B cell (primary cell): ENCODE measurements around the gene ZNF688. TPM values are rescaled to one million over a fixed set of nuclear protein-coding genes. Genes with fewer than 3 reads are reported as not detected.

ENCODE experiments used
- ATAC-seq: fragments of 200-7000 bp; cut with Tn5 transposase; one replicate; pipeline ENCODE4 v1.10.0; 2021; ENCODE audit warnings: low read depth, mild to moderate bottlenecking, moderate number of reproducible peaks, moderate library complexity
- CTCF ChIA-PET: fragments of 350-600 bp; sonication (Branson Sonifier 250); formaldehyde crosslinking; loops from one replicate; lab custom pipeline; 2021; ENCODE audit warnings: antibody characterized with exemption, inconsistent platforms; lab: Charles Lee
- POLR2A ChIA-PET: fragments of 350-600 bp; sonication (Branson Sonifier 250); formaldehyde crosslinking; loops from one replicate; lab custom pipeline; 2021; ENCODE audit warnings: antibody characterized with exemption; lab: Charles Lee
- DNase-seq: peaks from one replicate; pipeline ENCODE4 v3.0.0; 2013
- H2AFZ ChIP-seq: 2 replicates; pipeline ENCODE4 v1.6.1; 2012; ENCODE audit warnings: mild to moderate bottlenecking, low read depth, low read length; ENCODE audit not compliant: insufficient read depth, poor library complexity, severe bottlenecking
- H3K27ac ChIP-seq, 2 donors: 1 replicate in 1 of 2; 2 replicates in 1 of 2; pipeline ENCODE4 v1.5.1; 2012 to 2013; ENCODE audit warnings: low read length in 2 of 2, mild to moderate bottlenecking in 2 of 2, moderate library complexity in 1 of 2
- H3K27me3 ChIP-seq, 4 experiments: fragments of 200-600 bp in 1 of 4; sonication (generic) in 1 of 4; replicated peaks in 1 of 4; 1 replicate in 2 of 4; 2 replicates in 2 of 4; pipeline versions ENCODE4 v1.6.1 to v1.7.0; 2013 to 2016; ENCODE audit warnings: low read length in 3 of 4, mild to moderate bottlenecking in 2 of 4, mixed read lengths in 1 of 4, moderate library complexity in 1 of 4; ENCODE audit not compliant: insufficient read depth in 4 of 4, control insufficient read depth in 3 of 4; ENCODE audit errors: control extremely low read depth in 1 of 4
- H3K36me3 ChIP-seq, 2 experiments: replicated peaks in 1 of 2; 1 replicate in 1 of 2; 2 replicates in 1 of 2; pipeline versions ENCODE4 v1.6.1 to v1.7.1; 2013; ENCODE audit warnings: low read length in 1 of 2; ENCODE audit not compliant: insufficient read depth in 2 of 2, control insufficient read depth in 1 of 2; ENCODE audit errors: control extremely low read depth in 1 of 2, extremely low read depth in 1 of 2
- H3K4me1 ChIP-seq, 2 donors: fragments of 200-600 bp in 1 of 2; sonication (generic) in 1 of 2; 1 replicate in 1 of 2; 2 replicates in 1 of 2; pipeline versions ENCODE4 v1.5.1 to v1.6.1; 2013 to 2017; ENCODE audit warnings: low read length in 2 of 2; ENCODE audit not compliant: control insufficient read depth in 2 of 2, insufficient read depth in 2 of 2
- H3K4me2 ChIP-seq: replicated peaks from 2 replicates; pipeline ENCODE3; 2012; ENCODE audit warnings: mild to moderate bottlenecking, low read depth, low read length; ENCODE audit not compliant: poor library complexity, severe bottlenecking
- H3K4me3 ChIP-seq, 5 experiments: fragments of 200-600 bp in 1 of 5; sonication (generic) in 1 of 5; 1 replicate in 3 of 5; 2 replicates in 2 of 5; pipeline versions ENCODE4 v1.5.1 to v1.7.0; 2011 to 2016; ENCODE audit warnings: low read length in 4 of 5, mild to moderate bottlenecking in 4 of 5, low read depth in 2 of 5, control low read depth in 1 of 5, moderate library complexity in 1 of 5; ENCODE audit not compliant: insufficient read depth in 1 of 5; ENCODE audit errors: control extremely low read depth in 1 of 5, extremely low read depth in 1 of 5
- H3K79me2 ChIP-seq: fragments of 200-600 bp; sonication (generic); one replicate; pipeline ENCODE4 v1.6.0; 2016; ENCODE audit warnings: low read length; ENCODE audit not compliant: control insufficient read depth, insufficient read depth
- H3K9ac ChIP-seq: fragments of 200-600 bp; sonication (generic); 2 replicates; pipeline ENCODE4 v1.6.1; 2017; ENCODE audit warnings: mild to moderate bottlenecking, low read length, moderate library complexity
- H3K9me3 ChIP-seq, 3 donors: one replicate each; pipeline versions ENCODE4 v1.6.1 to v1.7.1; 2013; ENCODE audit warnings: low read length in 2 of 3; ENCODE audit not compliant: control insufficient read depth in 2 of 3, insufficient read depth in 1 of 3; ENCODE audit errors: control extremely low read depth in 1 of 3
- H4K20me1 ChIP-seq: 2 replicates; pipeline ENCODE4 v1.6.0; 2012; ENCODE audit warnings: mild to moderate bottlenecking, low read length; ENCODE audit not compliant: insufficient read depth, control insufficient read depth, poor library complexity, severe bottlenecking
- H3K27ac Mint-ChIP-seq: one replicate; pipeline ENCODE4 v1.8.0; 2021; ENCODE audit warnings: mixed read lengths
- H3K27me3 Mint-ChIP-seq: one replicate; pipeline ENCODE4 v1.8.0; 2021; ENCODE audit warnings: mixed read lengths
- H3K4me1 Mint-ChIP-seq: one replicate; pipeline ENCODE4 v1.8.0; 2021; ENCODE audit warnings: mixed read lengths
- H3K4me3 Mint-ChIP-seq: one replicate; pipeline ENCODE4 v1.8.0; 2021; ENCODE audit warnings: mixed read lengths
- H3K9me3 Mint-ChIP-seq: one replicate; pipeline ENCODE4 v1.8.0; 2022; ENCODE audit warnings: mixed read lengths; ENCODE audit not compliant: insufficient read depth
- EZH2 ChIP-seq: IDR thresholded peaks from 2 replicates; pipeline ENCODE4 v1.6.1; 2012; ENCODE audit warnings: borderline replicate concordance, low read depth, mild to moderate bottlenecking, moderate library complexity, low read length; ENCODE audit not compliant: insufficient read depth, poor library complexity, severe bottlenecking
- WGBS: methylation state at CpG from one replicate; pipeline ENCODE4 v1.1.5; 2013; ENCODE audit warnings: missing lambda C conversion rate; ENCODE audit not compliant: insufficient coverage; 5-methylcytosine and 5-hydroxymethylcytosine counted together
- intact Hi-C: fragments of 100-400 bp; cut with micrococcal nuclease; formaldehyde crosslinking; loops from one replicate; pipeline ENCODE4 v1.10.0; 2022
- polyA minus RNA-seq: library from RNA; depleted of rRNA, polyadenylated mRNA; stranded (reverse); fragments of >200 nt; gene quantifications from 2 replicates; pipeline ENCODE4 v1.2.3, GENCODE V29; 2012
- polyA plus RNA-seq: library from polyadenylated mRNA; depleted of rRNA; stranded (reverse); fragments of >200 nt; gene quantifications from 2 replicates; pipeline ENCODE4 v1.2.3, GENCODE V29; 2012
- total RNA-seq, 2 donors: library from RNA; stranded (reverse); fragments of 120-200 nt in 1 of 2; gene quantifications; 1 replicate in 1 of 2; 2 replicates in 1 of 2; pipeline versions ENCODE4 v1.2.3 to v1.2.4, GENCODE V29; 2013 to 2022
- TF ChIP-seq, protein P1 (sequence below): fragments of 200-600 bp; IDR thresholded peaks from one replicate; pipeline ENCODE4 v1.8.0; 2022; ENCODE audit warnings: antibody characterized with exemption, mild to moderate bottlenecking

ZNF688 gene
- total RNA-seq (23.1 and 24.9 TPM in 2 replicates), polyA plus RNA-seq (15.9 and 20.6 TPM in 2 replicates), polyA minus RNA-seq (23.7 and 29.9 TPM in 2 replicates)
- total RNA-seq (2013): 25.5 TPM

DNA sequence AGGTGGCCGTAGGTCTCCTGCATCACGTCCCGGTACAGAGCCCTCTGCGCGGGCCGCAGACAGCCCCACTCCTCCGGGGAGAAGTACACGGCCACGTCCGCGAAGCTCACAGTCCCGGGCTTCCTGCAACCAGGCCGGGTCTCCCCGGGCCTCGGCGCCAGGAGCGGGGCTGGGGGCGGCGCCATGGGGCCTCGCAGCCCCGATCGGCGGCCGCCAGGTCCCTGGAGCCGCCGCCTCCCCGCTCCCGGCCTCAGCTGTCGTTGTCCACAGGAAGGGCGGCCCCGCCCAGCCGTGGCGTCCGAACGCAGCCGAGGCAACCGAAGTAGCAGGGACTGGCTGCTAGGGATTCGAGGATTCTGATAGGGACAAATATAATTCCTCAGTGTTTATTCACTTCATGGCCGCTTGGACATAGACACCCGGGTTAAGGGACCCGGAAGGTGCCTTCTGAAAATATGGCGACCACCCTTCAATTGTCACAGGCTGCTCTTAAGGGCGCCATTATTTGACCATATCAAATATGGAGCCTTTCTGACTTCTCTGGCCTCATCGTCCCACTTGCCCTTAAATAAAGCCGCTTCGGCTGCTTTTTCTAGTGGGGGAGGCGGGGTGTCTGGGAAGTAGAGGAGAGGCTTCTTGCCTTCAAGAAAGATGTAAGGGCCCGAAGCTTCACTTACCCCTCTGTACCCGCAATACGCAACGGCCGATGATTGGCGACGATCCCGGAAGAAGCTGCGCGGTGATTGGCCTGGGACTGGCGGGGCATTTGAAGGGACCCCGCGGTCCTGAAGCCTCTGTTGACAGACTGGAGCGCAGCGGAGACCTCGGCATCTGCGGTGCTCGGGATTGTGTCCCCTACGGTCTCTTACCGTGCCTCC lies at the start of gene ZNF688:
Gene ZNF688, minus strand, starts transcription at position 270 of the 878 bp plus-strand sequence. Its CDS starts 85 bp downstream, at position 185.
- no peak for TF ChIP-seq EZH2
- TF ChIP-seq, protein P1, sequence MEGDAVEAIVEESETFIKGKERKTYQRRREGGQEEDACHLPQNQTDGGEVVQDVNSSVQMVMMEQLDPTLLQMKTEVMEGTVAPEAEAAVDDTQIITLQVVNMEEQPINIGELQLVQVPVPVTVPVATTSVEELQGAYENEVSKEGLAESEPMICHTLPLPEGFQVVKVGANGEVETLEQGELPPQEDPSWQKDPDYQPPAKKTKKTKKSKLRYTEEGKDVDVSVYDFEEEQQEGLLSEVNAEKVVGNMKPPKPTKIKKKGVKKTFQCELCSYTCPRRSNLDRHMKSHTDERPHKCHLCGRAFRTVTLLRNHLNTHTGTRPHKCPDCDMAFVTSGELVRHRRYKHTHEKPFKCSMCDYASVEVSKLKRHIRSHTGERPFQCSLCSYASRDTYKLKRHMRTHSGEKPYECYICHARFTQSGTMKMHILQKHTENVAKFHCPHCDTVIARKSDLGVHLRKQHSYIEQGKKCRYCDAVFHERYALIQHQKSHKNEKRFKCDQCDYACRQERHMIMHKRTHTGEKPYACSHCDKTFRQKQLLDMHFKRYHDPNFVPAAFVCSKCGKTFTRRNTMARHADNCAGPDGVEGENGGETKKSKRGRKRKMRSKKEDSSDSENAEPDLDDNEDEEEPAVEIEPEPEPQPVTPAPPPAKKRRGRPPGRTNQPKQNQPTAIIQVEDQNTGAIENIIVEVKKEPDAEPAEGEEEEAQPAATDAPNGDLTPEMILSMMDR: no peak
- peaks cover 40% of the 10 kb centered on the region for H3K4me1 Mint-ChIP-seq
- Histone ChIP-seq H3K9me3 (no peaks in the 10 kb centered on the region), H4K20me1 (no peaks in the 10 kb centered on the region), H3K79me2 (peaks cover 6% of the 10 kb centered on the region), H2AFZ (peak within 1 kb of the TSS; percentile 96), H3K27me3 (no peaks in the 10 kb centered on the region), H3K9ac (peak within 1 kb of the TSS; percentile 94), H3K4me1 (peaks cover 29 to 43% of the 10 kb centered on the region in 2 donors), H3K4me2 (peak within 1 kb of the TSS; percentile 88), H3K36me3 (no peaks in the 10 kb centered on the region), H3K27ac (peak within 1 kb of the TSS; percentile 96 to 97), H3K4me3 (peak within 1 kb of the TSS; percentile 72 to 89 (median 86))
- ChIA-PET POLR2A (interaction anchor here (0.5 to 3.0 kb wide), 19 partner anchors 12 to 376 kb away, joined by 3 to 81 read pairs (median 4); partner anchors contain the start of genes DCTPP1, FBRS, PRR14 and SEPHS2), CTCF (interaction anchor here (0.8 to 2.8 kb wide), 9 partner anchors 10 to 177 kb away, joined by 3 to 21 read pairs (median 4); partner anchors contain the start of genes DCTPP1, PRR14, ZNF747 and ZNF764)
- H3K9me3 Mint-ChIP-seq: no peaks in the 10 kb centered on the region
- no peaks in the 10 kb centered on the region for H3K27me3 Mint-ChIP-seq
- ATAC-seq: peak; percentile 86
- H3K4me3 Mint-ChIP-seq: peak within 1 kb of the TSS; percentile 91
- peak; percentile 97 for DNase-seq
- H3K27ac Mint-ChIP-seq: peak within 1 kb of the TSS; percentile 99
- WGBS: under 1% methylated on average over 62 of the region's 67 CpGs
- intact Hi-C loops: loop anchor here (1.0 to 2.0 kb wide), 10 partner anchors 13 to 201 kb away; partner anchors contain the start of genes FBRS, TBC1D10B, ZNF689 and ZNF764
